Smooth muscle cell (in vitro differentiated cells): ENCODE measurements around the gene LDLRAD3. TPM values are rescaled to one million over a fixed set of nuclear protein-coding genes. Genes with fewer than 3 reads are reported as not detected.

Experiments
- DNase-seq: peaks from one replicate; lab custom pipeline; 2025; ENCODE audit not compliant: unreplicated experiment; lab: John Stamatoyannopoulos, UW
- H2AFZ ChIP-seq: fragments of 200-600 bp; sonication (generic); 2 replicates; pipeline ENCODE4 v1.6.0; 2016; ENCODE audit warnings: antibody characterized with exemption, low read depth, mild to moderate bottlenecking
- H3F3A ChIP-seq: fragments of 200-600 bp; sonication (generic); 2 replicates; pipeline ENCODE4 v1.6.0; 2017; ENCODE audit warnings: antibody characterized with exemption, low read depth
- H3K27ac ChIP-seq: fragments of 200-600 bp; sonication (generic); 2 replicates; pipeline ENCODE4 v1.5.1; 2016; ENCODE audit warnings: low read depth, mild to moderate bottlenecking
- H3K27me3 ChIP-seq: fragments of 200-600 bp; sonication (generic); 2 replicates; pipeline ENCODE4 v1.6.1; 2016; ENCODE audit warnings: low read depth, mild to moderate bottlenecking
- H3K36me3 ChIP-seq: fragments of 200-600 bp; sonication (generic); 2 replicates; pipeline ENCODE4 v1.5.1; 2016; ENCODE audit warnings: low read depth
- H3K4me1 ChIP-seq: fragments of 200-600 bp; sonication (generic); 2 replicates; pipeline ENCODE4 v1.5.1; 2016; ENCODE audit warnings: low read depth
- H3K4me2 ChIP-seq: fragments of 200-600 bp; sonication (generic); 2 replicates; pipeline ENCODE4 v1.6.0; 2016; ENCODE audit warnings: mild to moderate bottlenecking
- H3K4me3 ChIP-seq: fragments of 200-600 bp; sonication (generic); 2 replicates; pipeline ENCODE4 v1.5.1; 2016; ENCODE audit warnings: mild to moderate bottlenecking
- H3K79me2 ChIP-seq: fragments of 200-600 bp; sonication (generic); 2 replicates; pipeline ENCODE4 v1.6.0; 2016; ENCODE audit warnings: low read depth, mild to moderate bottlenecking
- H3K9ac ChIP-seq: fragments of 200-600 bp; sonication (generic); 2 replicates; pipeline ENCODE4 v1.6.0; 2016; ENCODE audit warnings: low read depth
- H3K9me3 ChIP-seq: fragments of 200-600 bp; sonication (generic); replicated peaks from 2 replicates; pipeline ENCODE4 v1.5.1; 2016; ENCODE audit warnings: low read depth
- H4K20me1 ChIP-seq: fragments of 200-600 bp; sonication (generic); 2 replicates; pipeline ENCODE4 v1.6.0; 2016; ENCODE audit warnings: low read depth
- CTCF ChIP-seq: fragments of 200-600 bp; sonication (generic); IDR thresholded peaks from 2 replicates; pipeline ENCODE4 v1.5.1; 2017; ENCODE audit warnings: borderline replicate concordance, mild to moderate bottlenecking, antibody characterized with exemption; ENCODE audit not compliant: insufficient read depth, poor library complexity, severe bottlenecking
- WGBS: methylation state at CpG from one replicate; pipeline ENCODE4 v1.1.7; 2016; ENCODE audit warnings: low lambda C conversion rate; 5-methylcytosine and 5-hydroxymethylcytosine counted together
- polyA plus RNA-seq: library from polyadenylated mRNA; unstranded; fragments of >200 nt; fragmentation: Nextera tagmentation; extraction: Ambion mirVana; gene quantifications from 2 replicates; pipeline ENCODE4 v1.2.1, GENCODE V29; 2016
- total RNA-seq: library from RNA; depleted of rRNA; stranded (reverse); fragments of >200 nt; gene quantifications from 2 replicates; pipeline ENCODE4 v1.2.3, GENCODE V29; 2014

The LDLRAD3 gene
- total and polyA plus RNA-seq, 2 experiments from 2014 or later, result 6.1 to 10.0 TPM

GRCh38 chr11:36161572-36161971 lies 217.7 kb downstream of the LDLRAD3 start:
- H3K9me3 ChIP-seq, result no peaks in the 10 kb centered on the region
- peaks cover 9% of the 10 kb centered on the region for H3F3A ChIP-seq
- no peak for TF ChIP-seq CTCF
- no peak overlapping the region for H2AFZ ChIP-seq
- no peaks in the 10 kb centered on the region for H3K27me3 ChIP-seq
- no peak overlapping the region for H3K9ac ChIP-seq
- no peak overlapping the region for H3K27ac ChIP-seq
- WGBS, result 89% methylated on average over 5 of the region's 5 CpGs
- peaks cover 12% of the 10 kb centered on the region for H3K4me1 ChIP-seq
- no peaks in the 10 kb centered on the region for H3K79me2 ChIP-seq
- H3K4me3 ChIP-seq, result no peak overlapping the region
- no peaks in the 10 kb centered on the region for H3K36me3 ChIP-seq
- no peak overlapping the region for H3K4me2 ChIP-seq
- no peak for DNase-seq
- no peaks in the 10 kb centered on the region for H4K20me1 ChIP-seq

- H3K9ac ChIP-seq, result no peak overlapping the region
- peaks cover 9% of the 10 kb centered on the region for H3F3A ChIP-seq
- H3K79me2 ChIP-seq, result no peaks in the 10 kb centered on the region
- H3K4me1 ChIP-seq, result peaks cover 12% of the 10 kb centered on the region
- no peak for DNase-seq
- whole genome bisulfite sequencing, result 60% methylated on average over 10 of the region's 10 CpGs
- H3K27ac ChIP-seq, result no peak overlapping the region
- H3K4me2 ChIP-seq, result no peak overlapping the region
- TF ChIP-seq CTCF, result no peak
- no peak overlapping the region for H3K4me3 ChIP-seq
- H4K20me1 ChIP-seq, result no peaks in the 10 kb centered on the region
- no peak overlapping the region for H2AFZ ChIP-seq
- H3K36me3 ChIP-seq, result no peaks in the 10 kb centered on the region
- no peaks in the 10 kb centered on the region for H3K9me3 ChIP-seq
- no peaks in the 10 kb centered on the region for H3K27me3 ChIP-seq
Observed at GRCh38 chr11:36162006-36162882, 218.4 kb downstream of the LDLRAD3 start.

GRCh38 chr11:36162883-36163434 lies 219.1 kb downstream of the LDLRAD3 start:
- DNase-seq, result no peak
- Histone ChIP-seq H3F3A (peaks cover 9% of the 10 kb centered on the region), H3K4me2 (no peak overlapping the region), H4K20me1 (no peaks in the 10 kb centered on the region), H3K79me2 (no peaks in the 10 kb centered on the region), H3K9me3 (no peaks in the 10 kb centered on the region), H2AFZ (no peak overlapping the region), H3K4me1 (peaks cover 12% of the 10 kb centered on the region), H3K36me3 (no peaks in the 10 kb centered on the region), H3K4me3 (no peak overlapping the region), H3K9ac (no peak overlapping the region), H3K27me3 (no peaks in the 10 kb centered on the region), H3K27ac (no peak overlapping the region)
- TF ChIP-seq CTCF, result no peak
- 25% methylated on average over 5 of the region's 5 CpGs for WGBS
